Loucy (cell line): ENCODE data around the gene PTPRN2.

Source experiments
- H2AFZ ChIP-seq: fragments of 200-600 bp; sonication (generic); 2 replicates; pipeline ENCODE4 v1.6.0; 2016; ENCODE audit warnings: antibody characterized with exemption, mild to moderate bottlenecking, low read length, moderate library complexity
- H3F3A ChIP-seq: fragments of 200-600 bp; 2 replicates; pipeline ENCODE4 v1.6.0; 2016; ENCODE audit warnings: antibody characterized with exemption, low read depth, mild to moderate bottlenecking
- H3K27me3 ChIP-seq: fragments of 200-600 bp; sonication (generic); 2 replicates; pipeline ENCODE4 v1.6.1; 2014; ENCODE audit warnings: low read length, mild to moderate bottlenecking; ENCODE audit not compliant: insufficient read depth, poor library complexity, severe bottlenecking
- H3K36me3 ChIP-seq: fragments of 200-600 bp; sonication (generic); 2 replicates; pipeline ENCODE4 v1.6.1; 2016; ENCODE audit warnings: low read length; ENCODE audit not compliant: insufficient read depth
- H3K4me1 ChIP-seq: fragments of 200-600 bp; sonication (generic); 2 replicates; pipeline ENCODE4 v1.5.1; 2014; ENCODE audit warnings: low read length, mild to moderate bottlenecking; ENCODE audit not compliant: insufficient read depth, poor library complexity, severe bottlenecking
- H3K4me2 ChIP-seq: fragments of 200-600 bp; sonication (generic); 2 replicates; pipeline ENCODE4 v1.6.0; 2014; ENCODE audit warnings: antibody characterized with exemption, low read length, low read depth, mild to moderate bottlenecking; ENCODE audit not compliant: poor library complexity, severe bottlenecking
- H3K4me3 ChIP-seq: fragments of 200-600 bp; sonication (generic); 2 replicates; pipeline ENCODE4 v1.5.1; 2014; ENCODE audit warnings: low read length, mild to moderate bottlenecking, mixed read lengths; ENCODE audit not compliant: poor library complexity, severe bottlenecking
- H3K79me2 ChIP-seq: fragments of 200-600 bp; sonication (generic); 2 replicates; pipeline ENCODE4 v1.6.1; 2014; ENCODE audit warnings: low read length; ENCODE audit not compliant: insufficient read depth
- H3K9ac ChIP-seq: fragments of 200-600 bp; sonication (generic); 2 replicates; pipeline ENCODE4 v1.6.0; 2014; ENCODE audit warnings: mild to moderate bottlenecking, low read depth, low read length, moderate library complexity; ENCODE audit not compliant: poor library complexity, severe bottlenecking
- H3K9me2 ChIP-seq: fragments of 200-600 bp; sonication (generic); replicated peaks from 2 replicates; pipeline ENCODE4 v1.6.1; 2016; ENCODE audit warnings: low read depth, low read length, mixed read lengths
- H3K9me3 ChIP-seq: fragments of 200-600 bp; sonication (generic); 2 replicates; pipeline ENCODE4 v1.6.1; 2014; ENCODE audit warnings: mild to moderate bottlenecking, antibody characterized with exemption, low read length, low read depth; ENCODE audit not compliant: insufficient read depth
- H4K20me1 ChIP-seq: fragments of 200-600 bp; sonication (generic); 2 replicates; pipeline ENCODE4 v1.6.0; 2014; ENCODE audit warnings: antibody characterized with exemption, low read length, mild to moderate bottlenecking; ENCODE audit not compliant: insufficient read depth, poor library complexity, severe bottlenecking
- CTCF ChIP-seq: fragments of 200-600 bp; sonication (generic); conservative IDR thresholded peaks from 2 replicates; pipeline ENCODE4 v1.5.1; 2014; ENCODE audit warnings: mild to moderate bottlenecking, antibody characterized with exemption, low read length
- EZH2phosphoT487 ChIP-seq: fragments of 200-600 bp; IDR thresholded peaks from 2 replicates; pipeline ENCODE4 v1.6.1; 2018; ENCODE audit warnings: antibody characterized with exemption, mild to moderate bottlenecking, moderate library complexity, borderline replicate concordance

The PTPRN2 gene

GRCh38 chr7:158549616-158550393, 37.8 kb downstream of the PTPRN2 start:
- no peak for TF ChIP-seq CTCF
- Histone ChIP-seq H2AFZ (no peak overlapping the region), H3K4me2 (no peak overlapping the region), H3K79me2 (no peaks in the 10 kb centered on the region), H3K4me1 (no peaks in the 10 kb centered on the region), H3K9ac (no peak overlapping the region), H3K4me3 (no peak overlapping the region), H3K9me2 (no peaks in the 10 kb centered on the region), H3K27me3 (no peaks in the 10 kb centered on the region), H4K20me1 (no peaks in the 10 kb centered on the region), H3K36me3 (no peaks in the 10 kb centered on the region), H3F3A (no peaks in the 10 kb centered on the region), H3K9me3 (peaks cover 13% of the 10 kb centered on the region; the same call in 1 of the 2 replicates)

GRCh38 chr7:158549176-158549615, 38.4 kb downstream of the PTPRN2 start:
- Histone ChIP-seq H3K9ac (no peak overlapping the region), H2AFZ (no peak overlapping the region), H3K27me3 (no peaks in the 10 kb centered on the region), H3K36me3 (no peaks in the 10 kb centered on the region), H3K9me2 (no peaks in the 10 kb centered on the region), H3F3A (no peaks in the 10 kb centered on the region), H3K4me3 (no peak overlapping the region), H3K4me2 (no peak overlapping the region), H3K79me2 (no peaks in the 10 kb centered on the region), H3K9me3 (peaks cover 7% of the 10 kb centered on the region; the same call in 1 of the 2 replicates), H3K4me1 (no peaks in the 10 kb centered on the region), H4K20me1 (no peaks in the 10 kb centered on the region)
- TF ChIP-seq CTCF (no peak), EZH2phosphoT487 (no peak)

GRCh38 chr7:158548726-158549125, 38.9 kb downstream of the PTPRN2 start:
- no peaks in the 10 kb centered on the region for H4K20me1 ChIP-seq
- TF ChIP-seq EZH2phosphoT487 (no peak), CTCF (no peak)
- H3K27me3 ChIP-seq, result no peaks in the 10 kb centered on the region
- H3K79me2 ChIP-seq, result no peaks in the 10 kb centered on the region
- no peaks in the 10 kb centered on the region for H3K4me1 ChIP-seq
- no peak overlapping the region for H3K4me3 ChIP-seq
- no peak overlapping the region for H2AFZ ChIP-seq
- H3K9me3 ChIP-seq, result peaks cover 7% of the 10 kb centered on the region; the same call in 1 of the 2 replicates
- no peaks in the 10 kb centered on the region for H3K9me2 ChIP-seq
- no peak overlapping the region for H3K9ac ChIP-seq
- H3K4me2 ChIP-seq, result no peak overlapping the region
- no peaks in the 10 kb centered on the region for H3F3A ChIP-seq
- H3K36me3 ChIP-seq, result no peaks in the 10 kb centered on the region
